ENCODE data around the gene RETN. TPM values are rescaled to one million over a fixed set of nuclear protein-coding genes. Genes with fewer than 3 reads are reported as not detected.

The RETN gene
- total RNA-seq, 2 experiments from 2014 or later = not detected

DNA sequence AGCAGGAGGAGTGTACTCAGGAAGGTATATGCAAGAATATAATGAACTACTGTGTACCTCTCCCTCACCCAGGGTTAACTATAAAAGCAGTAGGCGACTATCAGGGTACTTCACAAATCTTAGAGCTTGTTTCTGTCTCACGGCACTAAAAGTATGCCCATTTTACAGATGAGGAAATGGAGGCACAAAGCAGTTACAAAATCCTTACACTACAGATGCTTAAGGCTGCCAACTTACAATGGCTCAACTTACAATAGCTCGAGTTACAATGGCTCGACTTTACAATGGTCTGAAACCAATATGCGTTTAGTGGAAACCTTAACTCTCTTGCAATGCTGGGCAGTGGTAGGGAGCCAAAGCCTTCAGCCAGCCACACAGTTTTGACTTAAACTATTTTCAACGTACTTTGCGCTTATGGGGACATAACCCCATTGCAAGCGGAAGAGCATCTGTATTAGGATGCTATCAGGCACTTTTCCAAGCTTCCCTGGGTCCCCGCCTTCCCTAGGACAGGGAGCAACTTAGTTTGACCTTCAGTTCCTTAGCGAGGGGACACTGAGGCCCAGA lies 29.0 kb downstream of the RETN start:
- peaks cover 21% of the 10 kb centered on the region for H3K27me3 Mint-ChIP-seq
- DNase-seq = no peak
- H3K27ac Mint-ChIP-seq = no peak overlapping the region
- no peaks in the 10 kb centered on the region for H3K9me3 Mint-ChIP-seq
- intact Hi-C loops (cut with micrococcal nuclease) = loop anchor here (2.0 kb wide), 1 partner anchor 75 kb away; no protein-coding TSS in a partner anchor
- ChIA-PET POLR2A (no interaction called here), CTCF (interaction anchor here (1.5 to 4.1 kb wide), 2 partner anchors 17 kb away, joined by 6 to 26 read pairs; partner anchors contain the start of gene TRAPPC5)
- peaks cover 13% of the 10 kb centered on the region for H3K4me1 Mint-ChIP-seq (ENCODE audit: low read depth)
- no peak overlapping the region for H3K4me3 Mint-ChIP-seq
- no peaks in the 10 kb centered on the region for H3K36me3 Mint-ChIP-seq

GRCh38 chr19:7698583-7698982 lies 29.7 kb downstream of the RETN start:
- Mint-ChIP-seq H3K4me1 (ENCODE audit: low read depth) (peaks cover 13% of the 10 kb centered on the region), H3K9me3 (no peaks in the 10 kb centered on the region), H3K36me3 (no peaks in the 10 kb centered on the region), H3K27me3 (peaks cover 21% of the 10 kb centered on the region), H3K4me3 (no peak overlapping the region), H3K27ac (no peak overlapping the region)
- ChIA-PET POLR2A (no interaction called here), CTCF (interaction anchor here (1.4 to 4.1 kb wide), 2 partner anchors 18 to 102 kb away, joined by 5 to 26 read pairs; partner anchors contain the start of gene TRAPPC5)
- intact Hi-C loops (cut with micrococcal nuclease) = loop anchor here (2.0 kb wide), 1 partner anchor 74 kb away; no protein-coding TSS in a partner anchor
- DNase-seq = no peak

DNA sequence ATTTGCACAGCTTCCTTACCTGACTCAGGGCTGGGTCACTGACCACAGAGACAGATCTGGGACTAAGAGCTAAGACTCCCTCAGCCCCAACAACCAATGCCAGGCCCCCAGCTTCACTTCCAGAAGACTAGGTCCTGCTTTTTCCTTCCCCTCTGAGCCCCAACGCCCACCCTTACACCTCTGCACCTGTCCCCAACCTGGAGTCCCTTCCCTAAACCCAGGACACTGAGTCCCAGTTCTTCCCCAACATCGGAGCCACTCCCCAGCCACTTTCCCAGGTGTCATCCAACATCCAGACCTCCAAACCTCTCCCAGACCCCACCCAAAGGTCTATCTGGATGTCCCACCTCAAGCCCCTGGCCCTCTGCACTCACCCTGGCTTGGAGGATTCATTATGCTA lies 30.2 kb downstream of the RETN start:
- H3K4me1 Mint-ChIP-seq (ENCODE audit: low read depth) = peaks cover 13% of the 10 kb centered on the region
- peak overlapping the region; percentile 28 for H3K27ac Mint-ChIP-seq
- H3K9me3 Mint-ChIP-seq = no peaks in the 10 kb centered on the region
- H3K27me3 Mint-ChIP-seq = peaks cover 21% of the 10 kb centered on the region
- no peak for DNase-seq
- CTCF ChIA-PET = interaction anchor here (1.2 to 4.1 kb wide), 3 partner anchors 18 to 130 kb away, joined by 4 to 26 read pairs (median 5); partner anchors contain the start of gene TRAPPC5
- peak overlapping the region; percentile 6 for H3K4me3 Mint-ChIP-seq
- intact Hi-C loops (cut with micrococcal nuclease) = loop anchor here (1.0 to 2.0 kb wide), 2 partner anchors 39 to 74 kb away; no protein-coding TSS in a partner anchor
- H3K36me3 Mint-ChIP-seq = no peaks in the 10 kb centered on the region
- POLR2A ChIA-PET = no interaction called here

GRCh38 chr19:7699417-7700401 lies 30.9 kb downstream of the RETN start:
- CTCF ChIA-PET = interaction anchor here (1.2 to 4.1 kb wide), 3 partner anchors 19 to 131 kb away, joined by 4 to 26 read pairs (median 5); partner anchors contain the start of gene TRAPPC5
- DNase-seq = peak; percentile 81
- H3K27ac Mint-ChIP-seq = peak overlapping the region; percentile 39
- intact Hi-C loops (cut with micrococcal nuclease) = loop anchor here (1.0 to 2.0 kb wide), 2 partner anchors 39 to 73 kb away; no protein-coding TSS in a partner anchor
- H3K4me3 Mint-ChIP-seq = peak overlapping the region; percentile 6
- peaks cover 16% of the 10 kb centered on the region for H3K4me1 Mint-ChIP-seq (ENCODE audit: low read depth)
- H3K27me3 Mint-ChIP-seq = peaks cover 21% of the 10 kb centered on the region
- H3K9me3 Mint-ChIP-seq = no peaks in the 10 kb centered on the region
- H3K36me3 Mint-ChIP-seq = no peaks in the 10 kb centered on the region
- POLR2A ChIA-PET = no interaction called here

DNA sequence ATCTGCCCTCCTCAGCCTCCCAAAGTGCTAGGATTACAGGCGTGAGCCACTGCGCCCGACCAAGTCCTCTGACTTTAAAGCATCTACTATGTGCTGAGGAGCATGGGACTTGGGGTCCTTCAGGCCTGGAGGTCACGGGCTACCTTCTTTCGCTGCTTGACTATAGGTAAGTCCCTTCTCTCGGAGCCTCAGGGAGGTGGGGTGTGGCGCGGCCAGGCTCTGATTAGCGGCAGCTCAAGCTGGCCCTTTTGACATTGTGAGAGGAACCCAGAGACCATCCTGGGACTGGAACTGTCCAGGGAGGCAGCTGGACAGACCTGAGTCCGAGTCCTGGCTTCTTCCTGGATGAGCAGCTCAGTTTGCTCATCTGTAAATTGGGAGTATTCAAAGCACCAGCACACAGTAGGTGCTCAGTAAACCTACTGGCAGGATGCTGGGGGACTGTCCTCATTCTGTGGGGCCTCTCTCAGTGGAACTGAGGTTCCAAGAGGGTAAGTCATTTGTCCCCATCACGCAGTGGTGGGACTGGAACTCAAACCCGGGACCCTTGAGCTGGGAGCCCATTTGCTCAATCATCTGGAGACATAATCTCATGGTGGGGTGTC lies 32.3 kb downstream of the RETN start:
- intact Hi-C loops (cut with micrococcal nuclease) = no loop called here
- H3K27me3 Mint-ChIP-seq = peaks cover 21% of the 10 kb centered on the region
- POLR2A ChIA-PET = no interaction called here

GRCh38 chr19:7701654-7702457 lies 33.0 kb downstream of the RETN start, which contains the start of gene FCER2:
Gene FCER2, minus strand, starts transcription at chr19:7702131. Its CDS starts 2,371 bp downstream, at chr19:7699760.
- Mint-ChIP-seq H3K4me1 (ENCODE audit: low read depth) (peaks cover 37% of the 10 kb centered on the region), H3K27ac (no peak within 1 kb of the TSS), H3K4me3 (no peak within 1 kb of the TSS), H3K9me3 (no peaks in the 10 kb centered on the region), H3K27me3 (peaks cover 21% of the 10 kb centered on the region), H3K36me3 (no peaks in the 10 kb centered on the region)
- CTCF ChIA-PET = interaction anchor here (1.1 to 4.1 kb wide), 2 partner anchors 21 kb away, joined by 4 to 26 read pairs; partner anchors contain the start of gene TRAPPC5
- no peak for DNase-seq
- intact Hi-C loops (cut with micrococcal nuclease) = no loop called here
- POLR2A ChIA-PET = no interaction called here

More for the DNA sequence above, 32.3 kb downstream of the RETN start:
- DNase-seq = no peak
- H3K4me3 Mint-ChIP-seq = no peak overlapping the region
- CTCF ChIA-PET = interaction anchor here (4.1 kb wide), 1 partner anchor 20 kb away, joined by 26 read pairs; the partner anchor contains the start of gene TRAPPC5
- no peak overlapping the region for H3K27ac Mint-ChIP-seq
- no peaks in the 10 kb centered on the region for H3K36me3 Mint-ChIP-seq
- H3K9me3 Mint-ChIP-seq = no peaks in the 10 kb centered on the region
- H3K4me1 Mint-ChIP-seq (ENCODE audit: low read depth) = peaks cover 30% of the 10 kb centered on the region

GRCh38 chr19:7703332-7703731 lies 34.5 kb downstream of the RETN start:
- POLR2A ChIA-PET = no interaction called here
- peaks cover 8% of the 10 kb centered on the region for H3K27me3 Mint-ChIP-seq
- H3K36me3 Mint-ChIP-seq = no peaks in the 10 kb centered on the region
- H3K4me3 Mint-ChIP-seq = no peak overlapping the region
- peaks cover 42% of the 10 kb centered on the region for H3K4me1 Mint-ChIP-seq (ENCODE audit: low read depth)
- H3K27ac Mint-ChIP-seq = no peak overlapping the region
- CTCF ChIA-PET = interaction anchor here (1.1 kb wide), 1 partner anchor 23 kb away, joined by 4 read pairs; the partner anchor contains the start of gene TRAPPC5
- no peaks in the 10 kb centered on the region for H3K9me3 Mint-ChIP-seq
- DNase-seq = no peak
- intact Hi-C loops (cut with micrococcal nuclease) = no loop called here

DNA sequence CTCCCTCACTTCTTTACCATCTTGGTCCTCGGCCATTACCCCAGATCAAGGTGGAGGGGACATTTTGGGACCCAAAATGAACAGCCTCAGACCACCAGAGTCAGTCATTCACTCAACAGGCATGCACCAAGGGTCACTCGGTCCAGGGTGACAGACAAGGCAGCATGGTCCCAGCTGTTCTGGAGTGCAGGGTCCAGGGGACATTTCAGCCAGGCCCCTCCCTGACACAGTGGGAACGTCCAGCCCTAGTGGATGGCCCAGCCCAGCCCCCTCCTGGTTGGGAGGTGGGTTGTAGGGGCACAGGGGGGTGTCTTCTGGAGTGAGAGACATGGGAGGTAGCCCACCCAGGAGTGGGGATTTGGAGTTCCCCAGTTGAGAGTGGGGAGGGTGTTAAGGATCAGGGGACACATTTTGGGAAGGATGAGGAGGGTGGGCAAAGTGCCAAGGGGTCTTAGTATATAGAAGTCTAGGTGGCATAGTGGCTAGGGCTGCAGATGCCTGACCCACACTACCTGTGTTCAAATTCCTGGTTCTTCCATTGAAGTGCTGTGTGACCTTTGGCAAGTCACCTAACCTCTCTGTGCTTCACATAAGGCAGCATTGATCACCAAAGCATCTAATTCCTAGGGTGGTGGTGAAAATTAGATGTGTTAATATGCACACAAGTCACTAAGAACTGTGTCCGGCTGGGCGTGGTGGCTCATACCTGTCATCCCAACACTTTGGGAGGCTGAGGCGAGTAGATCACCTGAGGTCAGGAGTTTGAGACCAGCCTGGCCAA lies 35.6 kb downstream of the RETN start:
- intact Hi-C loops (cut with micrococcal nuclease) = loop anchor here (1.0 to 5.0 kb wide), 2 partner anchors 23 to 48 kb away; no protein-coding TSS in a partner anchor
- H3K4me1 Mint-ChIP-seq (ENCODE audit: low read depth) = peaks cover 36% of the 10 kb centered on the region
- ChIA-PET POLR2A (no interaction called here), CTCF (interaction anchor here (0.6 kb wide), 1 partner anchor 75 kb away, joined by 3 read pairs; no protein-coding TSS in a partner anchor)
- H3K27ac Mint-ChIP-seq = no peak overlapping the region
- no peak overlapping the region for H3K4me3 Mint-ChIP-seq
- DNase-seq = no peak
- H3K9me3 Mint-ChIP-seq = no peaks in the 10 kb centered on the region
- peaks cover 3% of the 10 kb centered on the region for H3K27me3 Mint-ChIP-seq
- H3K36me3 Mint-ChIP-seq = no peaks in the 10 kb centered on the region

GRCh38 chr19:7705387-7706187 lies 36.7 kb downstream of the RETN start:
- peak overlapping the region; percentile 30 for H3K4me3 Mint-ChIP-seq
- H3K27me3 Mint-ChIP-seq = peaks cover 3% of the 10 kb centered on the region
- H3K27ac Mint-ChIP-seq = peak overlapping the region; percentile 61
- POLR2A ChIA-PET = no interaction called here
- CTCF ChIA-PET = interaction anchor here (0.6 to 2.4 kb wide), 3 partner anchors 25 to 137 kb away, joined by 3 to 18 read pairs (median 3); partner anchors contain the start of gene TRAPPC5
- peak; percentile 91 for DNase-seq
- no peaks in the 10 kb centered on the region for H3K36me3 Mint-ChIP-seq
- intact Hi-C loops (cut with micrococcal nuclease) = loop anchor here (1.0 to 5.0 kb wide), 2 partner anchors 24 to 47 kb away; no protein-coding TSS in a partner anchor
- H3K4me1 Mint-ChIP-seq (ENCODE audit: low read depth) = peaks cover 30% of the 10 kb centered on the region
- no peaks in the 10 kb centered on the region for H3K9me3 Mint-ChIP-seq
